ENCODE data around the gene PYGM.

PYGM gene

GRCh38 chr11:64736654-64737053 lies 23.1 kb downstream of the PYGM start:
- H3K27ac ChIP-seq (ENCODE audit: insufficient read depth in 1 of 2, low read depth in 1 of 2, low read length in 2 of 2, poor library complexity in 1 of 2, severe bottlenecking in 2 of 2), result no peak overlapping the region
- ChIA-PET POLR2A (no interaction called here), CTCF (interaction anchor here (0.7 to 17.7 kb wide), 6 partner anchors 8 to 87 kb away, joined by 3 to 345 read pairs (median 9); partner anchors contain the start of genes PYGM and RASGRP2)
- H3K4me3 ChIP-seq (ENCODE audit: control insufficient read depth in 1 of 7, extremely low read depth in 1 of 7, insufficient read depth in 4 of 7, low read depth in 2 of 7, low read length in 6 of 7), result no peak overlapping the region
- no peak for DNase-seq
- 98% methylated on average over 13 of the region's 15 CpGs for WGBS (ENCODE audit: insufficient coverage)
- peaks cover 0 to 5% (median 4%) of the 10 kb centered on the region in 4 experiments for H3K4me1 ChIP-seq (ENCODE audit: control extremely low read depth in 1 of 4, control insufficient read depth in 4 of 4, insufficient read depth in 4 of 4, low read length in 3 of 4)
- H3K36me3 ChIP-seq (ENCODE audit: control insufficient read depth in 4 of 4, insufficient read depth in 4 of 4, low read length in 3 of 4), result peaks cover 4 to 83% (median 66%) of the 10 kb centered on the region in 4 experiments
- no peaks in the 10 kb centered on the region for H3K27me3 ChIP-seq (replicated peaks in 2 of 5; ENCODE audit: control insufficient read depth in 4 of 5, insufficient read depth in 5 of 5, low read length in 4 of 5)
- no peaks in the 10 kb centered on the region for H3K9me3 ChIP-seq (ENCODE audit: control extremely low read depth in 1 of 5, control insufficient read depth in 4 of 5, insufficient read depth in 2 of 5, low read depth in 1 of 5, low read length in 4 of 5)

- 100% methylated on average over 2 of the region's 9 CpGs for WGBS (ENCODE audit: insufficient coverage)
- ChIA-PET CTCF (interaction anchor here (0.7 to 17.7 kb wide), 8 partner anchors 8 to 86 kb away, joined by 3 to 345 read pairs (median 6); partner anchors contain the start of genes PYGM and RASGRP2), POLR2A (interaction anchor here (1.1 kb wide), 1 partner anchor 8 kb away, joined by 4 read pairs; the partner anchor contains the start of gene RASGRP2)
- H3K4me1 ChIP-seq (ENCODE audit: control extremely low read depth in 1 of 4, control insufficient read depth in 4 of 4, insufficient read depth in 4 of 4, low read length in 3 of 4), result no peaks in the 10 kb centered on the region
- DNase-seq, result no peak
- H3K27me3 ChIP-seq (replicated peaks in 2 of 5; ENCODE audit: control insufficient read depth in 4 of 5, insufficient read depth in 5 of 5, low read length in 4 of 5), result no peaks in the 10 kb centered on the region
- no peak overlapping the region for H3K4me3 ChIP-seq (ENCODE audit: control insufficient read depth in 1 of 7, extremely low read depth in 1 of 7, insufficient read depth in 4 of 7, low read depth in 2 of 7, low read length in 6 of 7)
- H3K36me3 ChIP-seq (ENCODE audit: control insufficient read depth in 4 of 4, insufficient read depth in 4 of 4, low read length in 3 of 4), result peaks cover 4 to 89% (median 65%) of the 10 kb centered on the region in 4 experiments
- no peaks in the 10 kb centered on the region for H3K9me3 ChIP-seq (ENCODE audit: control extremely low read depth in 1 of 5, control insufficient read depth in 4 of 5, insufficient read depth in 2 of 5, low read depth in 1 of 5, low read length in 4 of 5)
- H3K27ac ChIP-seq (ENCODE audit: insufficient read depth in 1 of 2, low read depth in 1 of 2, low read length in 2 of 2, poor library complexity in 1 of 2, severe bottlenecking in 2 of 2), result peak overlapping the region in 1 of 2 experiments; percentile 44
These were observed 24.0 kb downstream of the PYGM start for GRCh38 chr11:64735725-64736259.

- ChIA-PET CTCF (interaction anchor here (1.0 to 2.7 kb wide), 5 partner anchors 8 to 84 kb away, joined by 3 to 11 read pairs (median 4); partner anchors contain the start of gene RASGRP2), POLR2A (interaction anchor here (1.1 to 1.6 kb wide), 2 partner anchors 9 to 10 kb away, joined by 4 to 5 read pairs; partner anchors contain the start of gene RASGRP2)
- Histone ChIP-seq H3K36me3 (ENCODE audit: control insufficient read depth in 4 of 4, insufficient read depth in 4 of 4, low read length in 3 of 4) (peaks cover 8 to 89% (median 65%) of the 10 kb centered on the region in 4 experiments), H3K4me3 (ENCODE audit: control insufficient read depth in 1 of 7, extremely low read depth in 1 of 7, insufficient read depth in 4 of 7, low read depth in 2 of 7, low read length in 6 of 7) (no peak overlapping the region), H3K27me3 (replicated peaks in 2 of 5; ENCODE audit: control insufficient read depth in 4 of 5, insufficient read depth in 5 of 5, low read length in 4 of 5) (no peaks in the 10 kb centered on the region), H3K27ac (ENCODE audit: insufficient read depth in 1 of 2, low read depth in 1 of 2, low read length in 2 of 2, poor library complexity in 1 of 2, severe bottlenecking in 2 of 2) (no peak overlapping the region), H3K9me3 (ENCODE audit: control extremely low read depth in 1 of 5, control insufficient read depth in 4 of 5, insufficient read depth in 2 of 5, low read depth in 1 of 5, low read length in 4 of 5) (no peaks in the 10 kb centered on the region), H3K4me1 (ENCODE audit: control extremely low read depth in 1 of 4, control insufficient read depth in 4 of 4, insufficient read depth in 4 of 4, low read length in 3 of 4) (peaks cover 0 to under 1% (median 0%) of the 10 kb centered on the region in 4 experiments)
- WGBS (ENCODE audit: insufficient coverage), result 98% methylated on average over 15 of the region's 23 CpGs
- DNase-seq, result no peak
These were observed 24.7 kb downstream of the PYGM start for GRCh38 chr11:64734811-64735724.

GRCh38 chr11:64731601-64732000 lies 28.2 kb downstream of the PYGM start:
- Histone ChIP-seq H3K4me3 (ENCODE audit: control insufficient read depth in 1 of 7, extremely low read depth in 1 of 7, insufficient read depth in 4 of 7, low read depth in 2 of 7, low read length in 6 of 7) (no peak overlapping the region), H3K9me3 (ENCODE audit: control extremely low read depth in 1 of 5, control insufficient read depth in 4 of 5, insufficient read depth in 2 of 5, low read depth in 1 of 5, low read length in 4 of 5) (no peaks in the 10 kb centered on the region), H3K27ac (ENCODE audit: insufficient read depth in 1 of 2, low read depth in 1 of 2, low read length in 2 of 2, poor library complexity in 1 of 2, severe bottlenecking in 2 of 2) (no peak overlapping the region), H3K36me3 (ENCODE audit: control insufficient read depth in 4 of 4, insufficient read depth in 4 of 4, low read length in 3 of 4) (peaks cover 11 to 83% (median 61%) of the 10 kb centered on the region in 4 experiments), H3K27me3 (replicated peaks in 2 of 5; ENCODE audit: control insufficient read depth in 4 of 5, insufficient read depth in 5 of 5, low read length in 4 of 5) (no peaks in the 10 kb centered on the region), H3K4me1 (ENCODE audit: control extremely low read depth in 1 of 4, control insufficient read depth in 4 of 4, insufficient read depth in 4 of 4, low read length in 3 of 4) (peaks cover 0 to 3% (median 0%) of the 10 kb centered on the region in 4 experiments)
- ChIA-PET POLR2A (no interaction called here), CTCF (interaction anchor here (1.3 kb wide), 1 partner anchor 13 kb away, joined by 3 read pairs; no protein-coding TSS in a partner anchor)
- no peak for DNase-seq
- WGBS (ENCODE audit: insufficient coverage), result 93% methylated on average over 2 of the region's 3 CpGs

GRCh38 chr11:64729851-64730382 lies 29.9 kb downstream of the PYGM start:
- CTCF ChIA-PET, result interaction anchor here (1.1 to 1.3 kb wide), 2 partner anchors 8 to 41 kb away, joined by 3 to 4 read pairs; no protein-coding TSS in a partner anchor
- WGBS (ENCODE audit: insufficient coverage), result 72% methylated on average over 15 of the region's 21 CpGs

GRCh38 chr11:64728757-64729365 lies 30.9 kb downstream of the PYGM start:
- CTCF ChIA-PET, result interaction anchor here (1.0 kb wide), 1 partner anchor 40 kb away, joined by 3 read pairs; no protein-coding TSS in a partner anchor
- H3K4me3 ChIP-seq (ENCODE audit: control insufficient read depth in 1 of 7, extremely low read depth in 1 of 7, insufficient read depth in 4 of 7, low read depth in 2 of 7, low read length in 6 of 7), result no peak overlapping the region
- H3K27me3 ChIP-seq (replicated peaks in 2 of 5; ENCODE audit: control insufficient read depth in 4 of 5, insufficient read depth in 5 of 5, low read length in 4 of 5), result no peaks in the 10 kb centered on the region
- no peak for DNase-seq
- peaks cover 7 to 57% (median 43%) of the 10 kb centered on the region in 4 experiments for H3K36me3 ChIP-seq (ENCODE audit: control insufficient read depth in 4 of 4, insufficient read depth in 4 of 4, low read length in 3 of 4)
- 98% methylated on average over 8 of the region's 11 CpGs for WGBS (ENCODE audit: insufficient coverage)
- H3K27ac ChIP-seq (ENCODE audit: insufficient read depth in 1 of 2, low read depth in 1 of 2, low read length in 2 of 2, poor library complexity in 1 of 2, severe bottlenecking in 2 of 2), result no peak overlapping the region
- no peaks in the 10 kb centered on the region for H3K9me3 ChIP-seq (ENCODE audit: control extremely low read depth in 1 of 5, control insufficient read depth in 4 of 5, insufficient read depth in 2 of 5, low read depth in 1 of 5, low read length in 4 of 5)
- H3K4me1 ChIP-seq (ENCODE audit: control extremely low read depth in 1 of 4, control insufficient read depth in 4 of 4, insufficient read depth in 4 of 4, low read length in 3 of 4), result peaks cover 0 to 17% (median 10%) of the 10 kb centered on the region in 4 experiments
- POLR2A ChIA-PET, result no interaction called here

More at GRCh38 chr11:64729851-64730382, 29.9 kb downstream of the PYGM start:
- Histone ChIP-seq H3K9me3 (ENCODE audit: control extremely low read depth in 1 of 5, control insufficient read depth in 4 of 5, insufficient read depth in 2 of 5, low read depth in 1 of 5, low read length in 4 of 5) (no peaks in the 10 kb centered on the region), H3K36me3 (ENCODE audit: control insufficient read depth in 4 of 4, insufficient read depth in 4 of 4, low read length in 3 of 4) (peaks cover 8 to 67% (median 49%) of the 10 kb centered on the region in 4 experiments), H3K27ac (ENCODE audit: insufficient read depth in 1 of 2, low read depth in 1 of 2, low read length in 2 of 2, poor library complexity in 1 of 2, severe bottlenecking in 2 of 2) (no peak overlapping the region), H3K27me3 (replicated peaks in 2 of 5; ENCODE audit: control insufficient read depth in 4 of 5, insufficient read depth in 5 of 5, low read length in 4 of 5) (no peaks in the 10 kb centered on the region), H3K4me1 (ENCODE audit: control extremely low read depth in 1 of 4, control insufficient read depth in 4 of 4, insufficient read depth in 4 of 4, low read length in 3 of 4) (peaks cover 0 to 6% (median 4%) of the 10 kb centered on the region in 4 experiments), H3K4me3 (ENCODE audit: control insufficient read depth in 1 of 7, extremely low read depth in 1 of 7, insufficient read depth in 4 of 7, low read depth in 2 of 7, low read length in 6 of 7) (no peak overlapping the region)
- DNase-seq, result peak in 1 of 3 donors; percentile 37
- POLR2A ChIA-PET, result no interaction called here

All from common myeloid progenitor, CD34-positive (primary cell).